ENCODE data around the gene PRDM1.

GRCh38 chr6:106070636-106071035 lies 15.5 kb upstream of the PRDM1 start:
- no peak for TF ChIP-seq CTCF (IDR thresholded peaks at IDR 0.05)
- TF ChIP-seq POLR2AphosphoS5 (IDR thresholded peaks at IDR 0.05): no peak
- no peak for TF ChIP-seq POLR2A (IDR thresholded peaks at IDR 0.05)
- no peak for TF ChIP-seq EP300 (IDR thresholded peaks at IDR 0.05)

Measured in stomach (tissue), 4 donors.